Tibial artery (tissue), 4 donors: ENCODE results near the gene MARVELD1.

Source experiments
- DNase-seq, 2 donors: peaks; one replicate each; pipeline ENCODE4 v3.0.0-alpha.2; 2019
- H3K27ac ChIP-seq, 2 donors: fragments of 200-600 bp; sonication (generic) in 1 of 2; 1 replicate in 1 of 2; 2 replicates in 1 of 2; pipeline ENCODE4 v1.5.1; 2018 to 2019; ENCODE audit warnings: mild to moderate bottlenecking in 1 of 2
- H3K27me3 ChIP-seq, 2 donors: fragments of 200-600 bp; sonication (generic) in 1 of 2; one replicate each; pipeline versions ENCODE4 v1.5.1 to v1.6.0; 2016 to 2019
- H3K36me3 ChIP-seq, 3 donors: fragments of 200-600 bp; sonication (generic) in 2 of 3; one replicate each; pipeline ENCODE4 v1.5.1; 2016 to 2019; ENCODE audit warnings: mild to moderate bottlenecking in 2 of 3
- H3K4me1 ChIP-seq, 4 donors: fragments of 200-600 bp; sonication (generic) in 2 of 4; 1 replicate in 3 of 4; 2 replicates in 1 of 4; pipeline ENCODE4 v1.5.1; 2016 to 2019
- H3K4me3 ChIP-seq, 2 donors: fragments of 200-600 bp; sonication (generic) in 1 of 2; 1 replicate in 1 of 2; 2 replicates in 1 of 2; pipeline ENCODE4 v1.5.1; 2018 to 2019; ENCODE audit warnings: mild to moderate bottlenecking in 2 of 2
- H3K9me3 ChIP-seq, 3 donors: fragments of 200-600 bp; sonication (generic) in 1 of 3; one replicate each; pipeline ENCODE4 v1.5.1; 2016 to 2019
- intact Hi-C: fragments of 100-400 bp; cut with DNase I; formaldehyde crosslinking; loops from one replicate; pipeline ENCODE4 v1.15.0; 2023; ENCODE audit warnings: low total_unique reads
- TF ChIP-seq, protein P1 (sequence below), 2 experiments: fragments of 200-600 bp in 1 of 2; fragments of 450-650 bp in 1 of 2; IDR thresholded peaks; one replicate each; pipeline ENCODE4 v1.5.1; 2017 to 2019; ENCODE audit warnings: antibody characterized with exemption in 2 of 2, mild to moderate bottlenecking in 1 of 2, moderate library complexity in 1 of 2

The MARVELD1 gene

DNA sequence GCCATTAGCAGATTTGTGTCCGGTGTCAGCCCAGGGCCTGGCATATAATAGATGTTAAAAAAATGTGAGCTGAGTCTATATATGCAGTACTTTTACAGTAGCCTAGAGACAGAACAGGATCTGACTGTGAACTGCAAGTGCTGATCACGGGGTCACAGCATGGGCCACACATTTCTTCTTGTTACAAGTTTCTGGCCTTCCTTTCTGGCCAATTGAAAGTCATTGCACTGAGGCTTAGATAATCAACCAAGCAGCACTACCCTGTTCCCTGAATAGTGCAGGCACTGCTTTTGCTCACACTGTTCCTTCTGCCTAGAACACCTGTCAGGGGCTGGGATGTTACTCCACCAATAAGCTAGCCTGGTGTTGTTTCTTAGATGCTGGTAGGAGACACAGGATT lies 5.4 kb upstream of the MARVELD1 start:
- H3K27ac ChIP-seq, result peak overlapping the region; percentile 58 to 65
- no peaks in the 10 kb centered on the region for H3K36me3 ChIP-seq
- intact Hi-C loops, result no loop called here
- TF ChIP-seq, protein P1, sequence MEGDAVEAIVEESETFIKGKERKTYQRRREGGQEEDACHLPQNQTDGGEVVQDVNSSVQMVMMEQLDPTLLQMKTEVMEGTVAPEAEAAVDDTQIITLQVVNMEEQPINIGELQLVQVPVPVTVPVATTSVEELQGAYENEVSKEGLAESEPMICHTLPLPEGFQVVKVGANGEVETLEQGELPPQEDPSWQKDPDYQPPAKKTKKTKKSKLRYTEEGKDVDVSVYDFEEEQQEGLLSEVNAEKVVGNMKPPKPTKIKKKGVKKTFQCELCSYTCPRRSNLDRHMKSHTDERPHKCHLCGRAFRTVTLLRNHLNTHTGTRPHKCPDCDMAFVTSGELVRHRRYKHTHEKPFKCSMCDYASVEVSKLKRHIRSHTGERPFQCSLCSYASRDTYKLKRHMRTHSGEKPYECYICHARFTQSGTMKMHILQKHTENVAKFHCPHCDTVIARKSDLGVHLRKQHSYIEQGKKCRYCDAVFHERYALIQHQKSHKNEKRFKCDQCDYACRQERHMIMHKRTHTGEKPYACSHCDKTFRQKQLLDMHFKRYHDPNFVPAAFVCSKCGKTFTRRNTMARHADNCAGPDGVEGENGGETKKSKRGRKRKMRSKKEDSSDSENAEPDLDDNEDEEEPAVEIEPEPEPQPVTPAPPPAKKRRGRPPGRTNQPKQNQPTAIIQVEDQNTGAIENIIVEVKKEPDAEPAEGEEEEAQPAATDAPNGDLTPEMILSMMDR (IDR thresholded peaks at IDR 0.05), result no peak
- H3K4me1 ChIP-seq, result peaks cover 4 to 66% (median 47%) of the 10 kb centered on the region in 4 donors
- no peaks in the 10 kb centered on the region for H3K27me3 ChIP-seq
- H3K9me3 ChIP-seq, result no peaks in the 10 kb centered on the region
- no peak overlapping the region for H3K4me3 ChIP-seq
- no peak for DNase-seq

DNA sequence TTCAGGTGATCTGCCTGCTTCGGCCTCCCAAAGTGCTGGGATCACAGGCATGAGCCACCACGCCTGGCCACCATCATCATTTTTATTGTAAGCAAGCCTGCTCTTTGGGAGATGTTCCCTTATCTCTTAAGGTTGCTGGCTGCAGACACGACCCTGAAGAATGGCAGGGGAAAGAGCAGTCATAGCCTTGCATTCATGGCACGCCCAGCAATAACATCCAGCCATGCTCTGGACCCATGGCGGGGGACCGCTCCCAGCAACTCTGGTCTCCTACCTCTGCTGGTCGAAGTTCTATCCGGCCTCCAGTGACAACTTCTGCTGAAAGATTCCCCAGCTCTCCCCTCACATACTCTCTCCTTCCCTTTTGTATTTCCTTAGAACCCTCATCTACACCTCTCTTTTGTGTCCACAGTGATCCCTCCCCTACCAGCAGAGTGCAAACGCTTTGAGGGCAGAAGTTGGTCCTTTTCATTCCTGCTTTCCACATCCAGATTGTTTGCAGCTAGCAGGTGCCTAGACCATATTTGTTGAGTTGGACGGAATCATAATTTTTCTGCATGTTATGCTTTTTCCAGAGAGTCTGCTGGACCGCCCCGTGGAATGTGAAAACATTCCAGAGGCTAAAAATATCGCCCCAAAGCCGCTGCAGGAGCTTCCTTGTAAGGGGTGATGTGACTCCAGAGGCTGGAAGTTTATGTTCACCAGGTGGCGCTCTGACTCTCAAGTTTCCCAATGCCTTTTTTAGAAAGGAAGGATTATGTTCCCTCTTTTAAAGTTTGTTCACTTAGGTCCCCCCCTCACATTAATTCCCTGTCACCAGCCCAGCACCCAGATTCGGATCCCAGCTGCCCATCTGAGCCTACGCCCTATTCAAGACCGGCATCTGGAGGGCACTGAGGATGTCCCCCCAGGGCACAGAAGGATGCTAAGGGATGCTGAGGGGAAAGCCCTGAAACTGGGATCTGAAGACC lies 4.3 kb upstream of the MARVELD1 start:
- peak overlapping the region; percentile 58 to 99 for H3K27ac ChIP-seq
- TF ChIP-seq, protein P1 (IDR thresholded peaks at IDR 0.05), result peak; percentile 62 to 64
- DNase-seq, result peak; percentile 86 to 94
- H3K4me1 ChIP-seq, result peaks cover 4 to 68% (median 47%) of the 10 kb centered on the region in 4 donors
- intact Hi-C loops, result no loop called here
- H3K9me3 ChIP-seq, result no peaks in the 10 kb centered on the region
- no peak overlapping the region for H3K4me3 ChIP-seq
- H3K27me3 ChIP-seq, result no peaks in the 10 kb centered on the region
- no peaks in the 10 kb centered on the region for H3K36me3 ChIP-seq

DNA sequence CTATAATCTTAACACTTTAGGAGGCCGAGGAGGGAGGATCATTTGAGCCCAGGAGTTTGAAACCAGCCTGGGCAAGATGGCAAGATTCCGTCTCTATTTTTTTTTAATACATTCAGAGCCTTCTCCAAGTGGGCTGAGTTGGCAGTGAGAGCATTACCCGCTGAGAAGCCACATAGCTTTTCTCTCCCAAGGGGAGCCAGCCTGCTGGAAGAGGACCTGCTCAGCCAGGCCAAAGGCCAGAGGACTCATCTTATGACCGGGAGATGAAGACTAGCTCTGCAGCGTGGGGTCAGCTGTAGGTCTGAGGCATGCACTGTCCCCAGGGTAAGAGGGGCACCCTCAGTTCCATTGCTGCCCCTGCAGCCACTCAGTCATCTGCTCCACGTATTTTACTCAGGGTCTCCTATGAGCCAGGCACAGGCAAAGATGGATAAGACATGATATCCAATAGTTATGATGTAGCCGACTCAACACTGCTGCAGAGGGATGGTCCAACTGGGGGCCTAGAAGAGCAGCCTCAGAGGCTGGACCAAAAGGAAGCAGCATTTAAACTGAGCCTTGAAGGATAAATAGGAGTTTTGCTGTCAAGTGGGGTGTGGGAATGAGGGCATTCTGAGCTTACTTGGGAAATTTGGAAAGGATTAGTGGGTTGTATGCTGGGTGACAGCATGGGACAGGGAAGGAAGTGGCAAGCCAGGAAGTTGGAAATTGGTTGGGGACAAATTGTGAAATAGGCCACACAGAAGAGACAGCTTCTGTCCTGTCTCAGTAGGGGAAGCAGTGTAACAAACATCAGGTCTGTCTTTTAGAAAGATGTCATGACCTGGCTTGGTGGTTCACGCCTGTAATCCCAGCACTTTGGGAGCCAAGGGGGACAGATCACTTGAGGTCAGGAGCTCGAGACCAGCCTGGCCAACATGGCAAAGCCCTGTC lies 1.6 kb upstream of the MARVELD1 start:
- Histone ChIP-seq H3K9me3 (no peaks in the 10 kb centered on the region), H3K27ac (peak overlapping the region; percentile 96 to 99)
- intact Hi-C loops, result no loop called here

DNA sequence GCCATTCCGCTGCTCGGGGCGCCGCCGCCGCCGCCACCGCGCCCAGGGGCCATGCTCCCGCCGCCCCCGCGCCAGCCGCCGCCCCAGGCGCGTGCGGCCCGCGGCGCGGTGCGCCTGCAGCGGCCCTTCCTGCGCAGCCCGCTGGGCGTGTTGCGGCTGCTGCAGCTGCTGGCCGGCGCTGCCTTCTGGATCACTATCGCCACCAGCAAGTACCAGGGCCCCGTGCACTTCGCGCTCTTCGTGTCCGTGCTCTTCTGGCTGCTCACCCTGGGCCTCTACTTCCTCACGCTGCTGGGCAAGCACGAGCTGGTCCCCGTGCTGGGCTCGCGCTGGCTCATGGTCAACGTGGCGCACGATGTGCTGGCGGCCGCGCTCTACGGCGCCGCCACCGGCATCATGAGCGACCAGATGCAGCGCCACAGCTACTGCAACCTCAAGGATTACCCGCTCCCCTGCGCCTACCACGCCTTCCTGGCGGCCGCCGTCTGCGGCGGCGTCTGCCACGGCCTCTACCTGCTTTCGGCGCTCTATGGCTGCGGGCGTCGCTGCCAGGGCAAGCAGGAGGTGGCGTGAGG lies 383 bp downstream of the MARVELD1 start:
- TF ChIP-seq, protein P1 (IDR thresholded peaks at IDR 0.05), result no peak
- peak; percentile 69 to 88 for DNase-seq
- intact Hi-C loops, result no loop called here
- H3K4me1 ChIP-seq, result peaks cover 6 to 83% (median 71%) of the 10 kb centered on the region in 4 donors
- H3K27ac ChIP-seq, result peak overlapping the region; percentile 96 to 99
- H3K9me3 ChIP-seq, result no peaks in the 10 kb centered on the region
- H3K4me3 ChIP-seq, result peak overlapping the region; percentile 71 to 78
- H3K36me3 ChIP-seq, result peaks cover 13 to 19% (median 13%) of the 10 kb centered on the region in 3 donors
- H3K27me3 ChIP-seq, result no peaks in the 10 kb centered on the region

More for the DNA sequence above, 1.6 kb upstream of the MARVELD1 start:
- DNase-seq, result no peak
- TF ChIP-seq, protein P1 (IDR thresholded peaks at IDR 0.05), result no peak
- Histone ChIP-seq H3K4me3 (no peak overlapping the region), H3K27me3 (no peaks in the 10 kb centered on the region), H3K36me3 (peaks cover 0 to 1% (median under 1%) of the 10 kb centered on the region in 3 donors), H3K4me1 (peaks cover 4 to 83% (median 65%) of the 10 kb centered on the region in 4 donors)
